ENCODE results near the gene BICDL2.

Gene BICDL2

DNA sequence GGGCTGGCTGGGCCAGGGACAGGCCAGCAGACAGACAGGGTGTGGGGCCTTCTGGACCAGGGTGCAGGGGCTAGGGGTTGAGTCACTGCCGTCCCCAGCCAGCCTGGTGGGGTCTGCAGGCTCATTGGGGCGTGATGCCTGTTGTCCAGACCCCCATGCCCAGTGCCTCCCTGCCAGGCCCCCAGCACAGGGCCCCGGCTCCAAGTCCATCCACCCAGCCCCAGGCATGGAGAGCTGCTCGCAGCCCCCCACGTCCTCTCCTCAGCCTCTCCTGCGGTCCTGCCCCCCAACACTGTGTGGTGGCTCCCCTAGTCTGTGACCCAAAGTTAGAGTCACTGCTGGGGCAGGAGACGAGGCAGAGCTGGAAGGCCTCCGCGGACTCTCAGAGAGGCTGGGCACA is 49.5 kb downstream of the BICDL2 start:
- peaks cover 3% of the 10 kb centered on the region for H3K4me1 ChIP-seq
- no peak overlapping the region for H3K4me3 ChIP-seq (ENCODE audit: low read depth, low read length)
- H3K9me3 ChIP-seq (ENCODE audit: control insufficient read depth, low read length) = no peaks in the 10 kb centered on the region
- no peaks in the 10 kb centered on the region for H3K27me3 ChIP-seq (ENCODE audit: control insufficient read depth, insufficient read depth, low read length)
- H3K27ac ChIP-seq = no peak overlapping the region
- H3K4me2 ChIP-seq (ENCODE audit: low read length) = no peak overlapping the region
- TF ChIP-seq, protein P1, sequence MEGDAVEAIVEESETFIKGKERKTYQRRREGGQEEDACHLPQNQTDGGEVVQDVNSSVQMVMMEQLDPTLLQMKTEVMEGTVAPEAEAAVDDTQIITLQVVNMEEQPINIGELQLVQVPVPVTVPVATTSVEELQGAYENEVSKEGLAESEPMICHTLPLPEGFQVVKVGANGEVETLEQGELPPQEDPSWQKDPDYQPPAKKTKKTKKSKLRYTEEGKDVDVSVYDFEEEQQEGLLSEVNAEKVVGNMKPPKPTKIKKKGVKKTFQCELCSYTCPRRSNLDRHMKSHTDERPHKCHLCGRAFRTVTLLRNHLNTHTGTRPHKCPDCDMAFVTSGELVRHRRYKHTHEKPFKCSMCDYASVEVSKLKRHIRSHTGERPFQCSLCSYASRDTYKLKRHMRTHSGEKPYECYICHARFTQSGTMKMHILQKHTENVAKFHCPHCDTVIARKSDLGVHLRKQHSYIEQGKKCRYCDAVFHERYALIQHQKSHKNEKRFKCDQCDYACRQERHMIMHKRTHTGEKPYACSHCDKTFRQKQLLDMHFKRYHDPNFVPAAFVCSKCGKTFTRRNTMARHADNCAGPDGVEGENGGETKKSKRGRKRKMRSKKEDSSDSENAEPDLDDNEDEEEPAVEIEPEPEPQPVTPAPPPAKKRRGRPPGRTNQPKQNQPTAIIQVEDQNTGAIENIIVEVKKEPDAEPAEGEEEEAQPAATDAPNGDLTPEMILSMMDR (IDR thresholded peaks at IDR 0.05) = no peak
- H3K36me3 ChIP-seq (ENCODE audit: control insufficient read depth, insufficient read depth, low read length) = no peaks in the 10 kb centered on the region
- no peaks in the 10 kb centered on the region for H3K79me2 ChIP-seq
- H2AFZ ChIP-seq = no peak overlapping the region
- H3K9ac ChIP-seq = no peak overlapping the region

DNA sequence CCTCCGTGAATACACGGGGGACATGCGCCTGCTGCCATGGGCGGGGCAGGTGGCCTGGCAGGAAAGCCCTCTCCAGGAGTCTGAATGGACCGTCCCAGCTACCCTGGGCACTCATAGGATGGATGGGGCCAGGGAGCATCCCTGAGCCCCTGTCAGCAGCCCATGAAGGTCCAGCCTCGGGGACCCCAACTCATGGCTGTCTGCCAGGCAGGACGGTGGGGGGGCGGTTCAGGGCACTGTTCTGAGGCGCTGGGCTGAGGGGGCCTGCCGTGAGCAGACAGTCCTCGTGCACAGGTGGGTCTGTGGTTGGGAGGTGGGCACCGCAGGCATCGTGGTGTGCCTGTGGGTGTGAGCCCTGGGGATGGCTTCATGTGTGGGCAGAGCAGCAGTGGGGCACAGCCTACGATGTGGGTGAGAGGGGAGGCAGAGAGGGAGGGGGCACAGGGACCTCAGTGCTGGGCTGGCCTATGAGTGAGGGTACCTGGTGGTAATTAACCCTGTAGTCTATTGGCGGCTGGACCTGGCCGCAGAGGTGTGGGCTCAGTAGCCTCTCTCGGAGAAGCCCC is 50.0 kb downstream of the BICDL2 start:
- TF ChIP-seq, protein P1 (IDR thresholded peaks at IDR 0.05) = no peak
- Histone ChIP-seq H3K27ac (no peak overlapping the region), H3K27me3 (ENCODE audit: control insufficient read depth, insufficient read depth, low read length) (no peaks in the 10 kb centered on the region), H2AFZ (no peak overlapping the region), H3K9me3 (ENCODE audit: control insufficient read depth, low read length) (no peaks in the 10 kb centered on the region), H3K36me3 (ENCODE audit: control insufficient read depth, insufficient read depth, low read length) (no peaks in the 10 kb centered on the region), H3K4me3 (ENCODE audit: low read depth, low read length) (no peak overlapping the region), H3K4me2 (ENCODE audit: low read length) (no peak overlapping the region), H3K9ac (no peak overlapping the region), H3K4me1 (peaks cover 3% of the 10 kb centered on the region), H3K79me2 (no peaks in the 10 kb centered on the region)

DNA sequence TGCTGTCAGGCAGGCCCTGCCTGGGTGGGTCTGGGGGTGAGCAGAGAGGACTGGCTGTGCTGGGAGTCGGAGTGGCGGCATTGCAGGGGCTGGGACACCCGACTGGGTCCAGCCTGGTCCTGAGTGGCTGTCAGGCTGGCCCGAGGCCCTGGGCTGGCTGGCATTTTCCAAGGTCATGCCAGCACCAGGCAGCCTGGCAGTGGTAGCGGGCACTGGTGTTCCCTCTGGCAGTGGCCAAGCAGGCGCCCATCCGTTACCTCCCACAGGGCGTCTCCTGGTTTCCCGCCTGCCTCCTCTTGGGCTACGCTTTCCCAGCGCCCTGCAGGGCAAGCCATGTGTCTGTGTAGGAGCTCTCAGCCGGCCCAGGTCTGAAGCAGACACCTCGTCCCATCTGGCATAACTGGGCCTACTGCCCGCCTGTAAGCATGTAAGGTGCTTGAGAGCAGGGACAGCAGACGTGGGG is 50.8 kb downstream of the BICDL2 start:
- TF ChIP-seq, protein P1 (IDR thresholded peaks at IDR 0.05) = no peak
- Histone ChIP-seq H3K36me3 (ENCODE audit: control insufficient read depth, insufficient read depth, low read length) (no peaks in the 10 kb centered on the region), H3K27me3 (ENCODE audit: control insufficient read depth, insufficient read depth, low read length) (no peaks in the 10 kb centered on the region), H3K79me2 (no peaks in the 10 kb centered on the region), H3K4me2 (ENCODE audit: low read length) (no peak overlapping the region), H3K27ac (no peak overlapping the region), H3K9me3 (ENCODE audit: control insufficient read depth, low read length) (no peaks in the 10 kb centered on the region), H3K4me3 (ENCODE audit: low read depth, low read length) (no peak overlapping the region), H3K9ac (no peak overlapping the region), H3K4me1 (peaks cover 3% of the 10 kb centered on the region), H2AFZ (no peak overlapping the region)

DNA sequence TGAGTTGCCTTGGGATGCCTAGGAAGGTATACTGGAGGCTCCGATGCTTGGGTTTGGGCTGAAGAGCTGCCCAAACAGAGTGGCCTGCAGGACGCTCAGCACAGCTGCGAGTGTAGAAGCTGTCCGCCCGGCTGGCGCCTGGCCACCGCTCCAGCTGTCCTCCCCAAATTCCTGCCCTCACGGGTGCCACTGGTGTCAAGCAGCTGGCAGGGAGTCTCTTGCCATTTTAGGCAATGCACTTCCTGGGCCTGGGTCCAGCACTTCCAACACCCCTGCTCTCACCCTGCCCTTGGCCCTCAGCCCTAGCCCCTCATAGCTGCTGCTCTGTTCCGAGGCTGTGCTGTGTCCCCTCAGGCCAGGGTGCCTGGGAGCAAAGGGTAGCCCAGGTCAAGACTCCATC is 51.3 kb downstream of the BICDL2 start:
- Histone ChIP-seq H3K9ac (no peak overlapping the region), H3K27me3 (ENCODE audit: control insufficient read depth, insufficient read depth, low read length) (no peaks in the 10 kb centered on the region), H3K79me2 (no peaks in the 10 kb centered on the region), H3K4me1 (peaks cover 3% of the 10 kb centered on the region), H3K9me3 (ENCODE audit: control insufficient read depth, low read length) (no peaks in the 10 kb centered on the region), H3K4me3 (ENCODE audit: low read depth, low read length) (no peak overlapping the region), H2AFZ (no peak overlapping the region), H3K36me3 (ENCODE audit: control insufficient read depth, insufficient read depth, low read length) (no peaks in the 10 kb centered on the region), H3K27ac (no peak overlapping the region), H3K4me2 (ENCODE audit: low read length) (no peak overlapping the region)
- TF ChIP-seq, protein P1 (IDR thresholded peaks at IDR 0.05) = no peak

DNA sequence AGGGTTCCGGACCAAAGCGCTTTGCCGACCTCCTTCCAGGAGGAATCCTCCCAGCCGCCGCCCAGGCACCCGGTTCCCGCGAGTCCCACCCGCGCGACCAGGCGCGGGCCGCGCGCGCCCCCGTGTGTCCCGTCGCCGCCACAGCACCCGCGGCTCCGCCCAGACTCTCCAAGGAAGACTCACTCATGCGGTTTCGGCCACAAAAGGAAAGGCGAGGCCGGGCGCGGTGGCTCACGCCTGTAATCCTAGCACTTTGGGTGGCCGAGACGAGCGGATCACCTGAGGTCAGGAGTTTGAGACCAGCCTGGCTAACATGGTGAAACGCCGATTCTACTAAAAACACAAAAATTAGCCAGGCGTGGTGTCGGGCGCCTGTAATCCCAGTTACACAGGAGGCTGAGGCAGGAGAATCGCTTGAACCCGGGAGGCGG is 53.0 kb downstream of the BICDL2 start:
- peaks cover 3% of the 10 kb centered on the region for H3K4me1 ChIP-seq
- no peaks in the 10 kb centered on the region for H3K36me3 ChIP-seq (ENCODE audit: control insufficient read depth, insufficient read depth, low read length)
- no peak overlapping the region for H3K27ac ChIP-seq
- no peaks in the 10 kb centered on the region for H3K9me3 ChIP-seq (ENCODE audit: control insufficient read depth, low read length)
- H3K4me2 ChIP-seq (ENCODE audit: low read length) = peak overlapping the region; percentile 50
- no peaks in the 10 kb centered on the region for H3K27me3 ChIP-seq (ENCODE audit: control insufficient read depth, insufficient read depth, low read length)
- TF ChIP-seq, protein P1 (IDR thresholded peaks at IDR 0.05) = peak; percentile 99
- no peak overlapping the region for H3K9ac ChIP-seq
- H3K79me2 ChIP-seq = no peaks in the 10 kb centered on the region
- peak overlapping the region; percentile 85 for H2AFZ ChIP-seq
- no peak overlapping the region for H3K4me3 ChIP-seq (ENCODE audit: low read depth, low read length)

Data from parathyroid adenoma (tissue), 2 donors.